HepG2 (cell line): ENCODE measurements around the gene DRC3. TPM values are rescaled to one million over a fixed set of nuclear protein-coding genes. Genes with fewer than 3 reads are reported as not detected.

Source experiments
- ATAC-seq: fragments of 200-7000 bp; cut with Tn5 transposase; 3 replicates; pipeline ENCODE4 v1.9.1; 2020; ENCODE audit warnings: mild to moderate bottlenecking, moderate library complexity
- BruUV-seq: library from RNA; stranded (reverse); fragments of 400-500 nt; replicated peaks from 2 replicates; lab custom pipeline; 2021; lab: Mats Ljungman, UMichigan
- CTCF ChIA-PET: fragments of 300-600 bp; formaldehyde crosslinking; extraction: SDS; loops from one replicate; lab custom pipeline; 2021; ENCODE audit warnings: low total read pairs, inconsistent platforms, low intra/inter-chr PET ratio; lab: Yijun Ruan, JAX
- POLR2A ChIA-PET: fragments of 350-600 bp; sonication (Branson Sonifier 250); formaldehyde crosslinking; loops from one replicate; lab custom pipeline; 2020; ENCODE audit warnings: antibody characterized with exemption, inconsistent platforms; lab: Yijun Ruan, JAX
- DNase-seq: peaks from one replicate; pipeline ENCODE4 v3.0.0-alpha.2; 2015; ENCODE audit warnings: low spot score
- FAIRE-seq: peaks from 3 replicates; lab custom pipeline; 2011; peaks lifted over from hg19 to GRCh38; lab: Jason Lieb, UNC
- H2AFZ ChIP-seq: one replicate; pipeline ENCODE4 v1.6.1; 2011; ENCODE audit warnings: low read length, inconsistent platforms
- H3K27ac ChIP-seq: fragments of 300-600 bp; 3 replicates; pipeline ENCODE4 v1.8.0; 2011; ENCODE audit warnings: mixed run types, mild to moderate bottlenecking, mixed read lengths, low read length, inconsistent platforms; ENCODE audit not compliant: insufficient read depth; ENCODE audit errors: extremely low read length
- H3K27me3 ChIP-seq, 2 experiments: fragments of 200-600 bp in 1 of 2; 2 replicates in 1 of 2; 3 replicates in 1 of 2; pipeline versions ENCODE4 v1.6.0 to v1.8.0; 2011; ENCODE audit warnings: low read length in 2 of 2, mild to moderate bottlenecking in 2 of 2, moderate library complexity in 2 of 2, inconsistent platforms in 1 of 2; ENCODE audit not compliant: insufficient read depth in 2 of 2, control insufficient read depth in 1 of 2
- H3K36me3 ChIP-seq, 2 experiments: fragments of 200-600 bp in 1 of 2; replicated peaks in 1 of 2; 2 replicates in 1 of 2; 3 replicates in 1 of 2; pipeline versions ENCODE4 v1.5.1 to v1.8.0; 2011; ENCODE audit warnings: low read length in 2 of 2, inconsistent platforms in 1 of 2; ENCODE audit not compliant: insufficient read depth in 2 of 2, control insufficient read depth in 1 of 2
- H3K4me1 ChIP-seq: 2 replicates; pipeline ENCODE4 v1.5.1; 2012; ENCODE audit warnings: low read length, inconsistent platforms; ENCODE audit not compliant: insufficient read depth
- H3K4me2 ChIP-seq: 2 replicates; pipeline ENCODE4 v1.6.0; 2011; ENCODE audit warnings: low read depth, low read length, inconsistent platforms
- H3K4me3 ChIP-seq, 3 experiments: fragments of 200-600 bp in 1 of 3; sonication (generic), shearing (Covaris generic) in 1 of 3; replicated peaks in 1 of 3; 2 replicates each; pipeline ENCODE4 v1.5.1; 2011 to 2016; ENCODE audit warnings: low read length in 3 of 3, inconsistent platforms in 2 of 3, low read depth in 2 of 3, mild to moderate bottlenecking in 2 of 3, control low read depth in 1 of 3, mixed read lengths in 1 of 3; ENCODE audit not compliant: insufficient read depth in 1 of 3
- H3K79me2 ChIP-seq: one replicate; pipeline ENCODE4 v1.6.1; 2011; ENCODE audit warnings: low read length, inconsistent platforms; ENCODE audit not compliant: insufficient read depth
- H3K9ac ChIP-seq: 2 replicates; pipeline ENCODE4 v1.6.0; 2011; ENCODE audit warnings: mild to moderate bottlenecking, low read depth, low read length, inconsistent platforms; ENCODE audit not compliant: insufficient read depth
- H3K9me3 ChIP-seq: 2 replicates; pipeline ENCODE4 v1.5.1; 2012; ENCODE audit warnings: mild to moderate bottlenecking, low read length
- H4K20me1 ChIP-seq: 2 replicates; pipeline ENCODE4 v1.6.0; 2011; ENCODE audit warnings: inconsistent platforms, mild to moderate bottlenecking, low read length, moderate library complexity; ENCODE audit not compliant: insufficient read depth
- GPBP1L1 ChIP-seq: sonication (generic); formaldehyde crosslinking; IDR thresholded peaks from 2 replicates; pipeline ENCODE4 v1.5.0; 2020; ENCODE audit warnings: mild to moderate bottlenecking, missing genetic modification reagents
- ISX ChIP-seq: sonication (generic); formaldehyde crosslinking; conservative IDR thresholded peaks from 2 replicates; pipeline ENCODE4 v1.5.0; 2020; ENCODE audit warnings: missing genetic modification reagents
- NFIC ChIP-seq: IDR thresholded peaks from 2 replicates; pipeline ENCODE4 v1.6.1; 2012; ENCODE audit warnings: mild to moderate bottlenecking, low read length, inconsistent platforms
- PTBP1 ChIP-seq: fragments of 200-400 bp; formaldehyde crosslinking; IDR thresholded peaks from 2 replicates; pipeline ENCODE4 v1.6.1; 2018; ENCODE audit warnings: low read length, low read depth; ENCODE audit not compliant: poor library complexity, severe bottlenecking
- RFXAP ChIP-seq: sonication (generic); formaldehyde crosslinking; IDR thresholded peaks from 2 replicates; pipeline ENCODE4 v1.4.0; 2020; ENCODE audit warnings: missing genetic modification reagents, borderline replicate concordance
- SP1 ChIP-seq, 2 experiments: fragments of 450-650 bp in 1 of 2; sonication (generic) in 1 of 2; formaldehyde crosslinking in 1 of 2; IDR thresholded peaks; 2 replicates each; pipeline versions ENCODE4 v1.4.0 to v1.6.1; 2016 to 2020; ENCODE audit warnings: missing genetic modification reagents in 1 of 2
- SRF ChIP-seq: IDR thresholded peaks from 2 replicates; pipeline ENCODE4 v1.6.1; 2011; ENCODE audit warnings: mild to moderate bottlenecking, low read depth, low read length, moderate library complexity
- ZBTB37 ChIP-seq: sonication (generic); formaldehyde crosslinking; IDR thresholded peaks from 2 replicates; pipeline ENCODE4 v1.4.0; 2020; ENCODE audit warnings: mild to moderate bottlenecking, missing genetic modification reagents
- ZFP1 ChIP-seq: IDR thresholded peaks from 2 replicates; pipeline ENCODE4 v1.6.1; 2016
- ZNF138 ChIP-seq: sonication (generic); formaldehyde crosslinking; IDR thresholded peaks from 2 replicates; pipeline ENCODE4 v1.5.0; 2020; ENCODE audit warnings: mild to moderate bottlenecking, low read depth, missing genetic modification reagents
- ZNF263 ChIP-seq: sonication (generic); formaldehyde crosslinking; IDR thresholded peaks from 2 replicates; pipeline ENCODE4 v1.4.0; 2020; ENCODE audit warnings: missing genetic modification reagents
- ZNF501 ChIP-seq: sonication (generic); formaldehyde crosslinking; IDR thresholded peaks from 2 replicates; pipeline ENCODE4 v1.5.1; 2020; ENCODE audit warnings: mild to moderate bottlenecking, moderate library complexity, missing genetic modification reagents
- ZNF552 ChIP-seq: sonication (generic); formaldehyde crosslinking; IDR thresholded peaks from 2 replicates; pipeline ENCODE4 v1.9.0; 2022; ENCODE audit warnings: missing genetic modification reagents, mild to moderate bottlenecking, borderline replicate concordance
- ZNF577 ChIP-seq: sonication (generic); formaldehyde crosslinking; IDR thresholded peaks from 2 replicates; pipeline ENCODE4 v1.4.0; 2020; ENCODE audit warnings: mild to moderate bottlenecking, low read depth, missing genetic modification reagents, borderline replicate concordance
- ZNF639 ChIP-seq: conservative IDR thresholded peaks from 2 replicates; pipeline ENCODE4 v1.6.1; 2018; ENCODE audit warnings: missing genetic modification reagents
- ZNF879 ChIP-seq: sonication (generic); formaldehyde crosslinking; IDR thresholded peaks from 2 replicates; pipeline ENCODE4 v1.8.1; 2023; ENCODE audit warnings: missing genetic modification reagents
- ZNF883 ChIP-seq: sonication (generic); formaldehyde crosslinking; IDR thresholded peaks from 2 replicates; pipeline ENCODE4 v1.5.1; 2020; ENCODE audit warnings: mild to moderate bottlenecking, missing genetic modification reagents; ENCODE audit errors: not compliant biosample characterization
- ZSCAN22 ChIP-seq: sonication (generic); formaldehyde crosslinking; IDR thresholded peaks from 2 replicates; pipeline ENCODE4 v1.4.0; 2020; ENCODE audit warnings: mild to moderate bottlenecking, missing genetic modification reagents
- WGBS: methylation state at CpG from one replicate; pipeline ENCODE4 v1.1.6; 2017; ENCODE audit warnings: low lambda C conversion rate; 5-methylcytosine and 5-hydroxymethylcytosine counted together
- in situ Hi-C: cut with HindIII; loops from 2 replicates; pipeline ENCODE4 v1.10.0; 2017; ENCODE audit warnings: low pct_unique_long_range_greater_than_20kb; ENCODE audit not compliant: extremely low pct_ligation_motif_present
- intact Hi-C: fragments of 100-400 bp; cut with micrococcal nuclease; formaldehyde crosslinking; loops from one replicate; pipeline ENCODE4 v1.10.0; 2022; ENCODE audit not compliant: unreplicated experiment
- polyA plus RNA-seq, 8 experiments: library from polyadenylated mRNA; depleted of rRNA in 3 of 8; stranded (reverse) in 7 of 8; unstranded in 1 of 8; fragments of >200 nt; fragmentation: Illumina TruSeq in 4 of 8; extraction: Trizol in 4 of 8; gene quantifications; 2 replicates each; pipeline versions ENCODE4 v1.2.1 to v1.2.3, GENCODE V29; 2011 to 2016; ENCODE audit warnings: low read depth in 4 of 8, missing spikeins in 1 of 8, mixed read lengths in 1 of 8; ENCODE audit not compliant: insufficient read depth in 1 of 8
- total RNA-seq, 5 experiments: library from RNA; depleted of rRNA; stranded (reverse); fragments of >200 nt; fragmentation: Illumina TruSeq; extraction: Trizol; gene quantifications; 2 replicates each; pipeline ENCODE4 v1.2.3, GENCODE V29; 2016; ENCODE audit warnings: low read depth in 1 of 5

DRC3 gene
- total and polyA plus RNA-seq, 2 of the 13 experiments (the other 11 are each of a cell fraction or from before 2014, with no cell fraction given): 0.53 to 0.87 TPM

- Histone ChIP-seq H2AFZ (no peak overlapping the region), H3K27ac (no peak overlapping the region), H3K4me1 (peaks cover 71% of the 10 kb centered on the region), H3K9me3 (no peaks in the 10 kb centered on the region), H3K79me2 (no peaks in the 10 kb centered on the region), H4K20me1 (no peaks in the 10 kb centered on the region), H3K27me3 (no peaks in the 10 kb centered on the region), H3K36me3 (no peaks in the 10 kb centered on the region), H3K9ac (no peak overlapping the region), H3K4me3 (no peak overlapping the region), H3K4me2 (no peak overlapping the region)
- ChIA-PET POLR2A (no interaction called here), CTCF (no interaction called here)
- no peak for FAIRE-seq
- no peak for DNase-seq
- intact Hi-C loops: no loop called here
- 87% methylated on average over 3 of the region's 3 CpGs for WGBS
- TF ChIP-seq ZNF883 (CRISPR knock-in tag) (no peak), ZBTB37 (CRISPR knock-in tag) (no peak), ZNF501 (CRISPR knock-in tag) (no peak), ZFP1 (CRISPR knock-in tag) (no peak), ZNF263 (no peak), ISX (no peak), ZNF577 (CRISPR knock-in tag) (no peak), ZNF639 (CRISPR knock-in tag) (no peak), ZNF552 (no peak), ZNF138 (no peak), ZSCAN22 (no peak), GPBP1L1 (CRISPR knock-in tag) (no peak), ZNF879 (no peak), SRF (no peak), NFIC (no peak), RFXAP (CRISPR knock-in tag) (no peak), SP1 (IDR thresholded peaks at IDR 0.05) (no peak), SP1 (CRISPR knock-in tag; IDR thresholded peaks at IDR 0.05) (no peak), PTBP1 (no peak)
- ATAC-seq: no peak
- no TSS peak for BruUV-seq
- in situ Hi-C loops: no loop called here
Observed at GRCh38 chr17:17940441-17940911, 32.2 kb upstream of the DRC3 start.
